Right lobe of liver (tissue), 4 donors: ENCODE results near the gene NOD2.

Experiments
- CTCF ChIP-seq, 4 donors: fragments of 200-600 bp in 3 of 4; fragments of 450-650 bp in 1 of 4; IDR thresholded peaks; one replicate each; pipeline versions ENCODE4 v1.5.1 to v1.8.0; 2016 to 2022; ENCODE audit warnings: antibody characterized with exemption in 4 of 4, mild to moderate bottlenecking in 2 of 4
- POLR2A ChIP-seq: fragments of 450-650 bp; IDR thresholded peaks from one replicate; pipeline ENCODE4 v1.6.1; 2017; ENCODE audit warnings: antibody characterized with exemption, mild to moderate bottlenecking
- donor health status: DM: no; HTN: no; CAD: no.
- donor health status: DM: no; HTN: no; CAD: no.
- donor health status: DM: no; HTN: yes; CAD: no.

DNA sequence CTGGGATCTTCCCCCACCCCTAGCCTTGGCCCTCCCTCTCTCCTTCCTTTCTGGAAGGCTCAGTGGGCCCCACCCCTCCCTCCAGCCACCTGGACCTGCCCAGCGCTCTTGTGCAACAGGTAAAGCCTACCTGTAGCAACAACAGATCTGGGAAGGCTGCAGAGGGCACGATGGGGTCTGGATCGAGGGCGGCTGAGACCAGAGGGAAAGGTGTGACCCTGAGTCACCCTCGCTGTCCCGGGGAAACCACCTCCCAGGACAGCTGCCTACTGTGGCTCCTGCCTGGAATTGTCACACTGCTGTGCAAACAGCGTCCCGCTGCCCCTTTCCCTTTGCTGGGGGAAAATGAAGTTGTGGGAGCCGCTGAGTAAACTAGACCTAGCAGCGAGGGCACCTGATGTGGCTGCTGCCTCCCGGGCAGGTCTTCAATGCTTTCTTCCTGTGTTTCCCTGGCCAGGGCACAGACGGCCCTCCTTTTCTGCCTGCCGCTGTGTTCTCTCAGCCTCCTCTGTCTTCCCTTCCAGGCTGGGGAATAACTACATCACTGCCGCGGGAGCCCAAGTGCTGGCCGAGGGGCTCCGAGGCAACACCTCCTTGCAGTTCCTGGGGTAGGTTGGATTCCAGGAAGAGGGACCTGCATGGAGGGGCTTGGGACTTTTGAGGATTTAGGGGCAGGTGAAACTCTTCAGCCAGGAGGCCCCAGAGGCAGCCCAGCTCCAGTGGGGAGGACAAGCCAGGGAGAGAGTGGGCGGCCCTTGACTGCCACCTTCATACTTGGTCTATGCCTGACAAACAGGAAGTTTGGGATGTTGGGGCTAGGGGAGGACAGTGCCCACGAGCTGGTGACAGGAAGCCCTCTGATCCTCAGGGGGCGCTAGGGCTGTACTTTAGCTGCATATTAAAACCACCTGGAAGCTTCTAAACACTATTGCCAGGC, 26.3 kb downstream of the NOD2 start:
- TF ChIP-seq CTCF (IDR thresholded peaks at IDR 0.05) (no peak), POLR2A (no peak)
